AG04450 (cell line): ENCODE measurements around the gene RAPGEF3. TPM values are rescaled to one million over a fixed set of nuclear protein-coding genes. Genes with fewer than 3 reads are reported as not detected.

Experiments used
- CTCF ChIA-PET: fragments of 300-600, 350-600 bp; formaldehyde crosslinking; extraction: SDS; loops from one replicate; lab custom pipeline; 2022; ENCODE audit warnings: antibody characterized with exemption, inconsistent platforms; lab: Charles Lee
- POLR2A ChIA-PET: fragments of 350-600 bp; formaldehyde crosslinking; extraction: SDS; loops from one replicate; lab custom pipeline; 2021; ENCODE audit warnings: antibody characterized with exemption, inconsistent platforms; lab: Yijun Ruan, JAX
- DNase-seq: peaks from one replicate; pipeline ENCODE4 v3.0.0-alpha.2; 2011; ENCODE audit warnings: low read depth, low spot score
- H3K27ac ChIP-seq: one replicate; pipeline ENCODE4 v1.5.1; 2012; ENCODE audit warnings: low read depth, low read length, control low read depth
- H3K27me3 ChIP-seq: one replicate; pipeline ENCODE4 v1.6.0; 2012; ENCODE audit warnings: low read length; ENCODE audit not compliant: control insufficient read depth, insufficient read depth
- H3K4me3 ChIP-seq: 2 replicates; pipeline ENCODE4 v1.5.1; 2011; ENCODE audit warnings: mild to moderate bottlenecking, low read depth, low read length, control low read depth
- H3K9me3 ChIP-seq: 2 replicates; pipeline ENCODE4 v1.5.1; 2012; ENCODE audit warnings: low read length; ENCODE audit not compliant: control insufficient read depth, insufficient read depth
- polyA plus RNA-seq: library from polyadenylated mRNA; depleted of rRNA; stranded (reverse); fragments of >200 nt; gene quantifications from 2 replicates; pipeline ENCODE4 v1.2.3, GENCODE V29; 2011
- TF ChIP-seq, protein P1 (sequence below): IDR thresholded peaks from 2 replicates; pipeline ENCODE4 v1.5.1; 2011; ENCODE audit warnings: low read depth, low read length, control low read depth, inconsistent platforms

Gene RAPGEF3
- polyA plus RNA-seq, 1 experiment = 1.7 TPM

DNA sequence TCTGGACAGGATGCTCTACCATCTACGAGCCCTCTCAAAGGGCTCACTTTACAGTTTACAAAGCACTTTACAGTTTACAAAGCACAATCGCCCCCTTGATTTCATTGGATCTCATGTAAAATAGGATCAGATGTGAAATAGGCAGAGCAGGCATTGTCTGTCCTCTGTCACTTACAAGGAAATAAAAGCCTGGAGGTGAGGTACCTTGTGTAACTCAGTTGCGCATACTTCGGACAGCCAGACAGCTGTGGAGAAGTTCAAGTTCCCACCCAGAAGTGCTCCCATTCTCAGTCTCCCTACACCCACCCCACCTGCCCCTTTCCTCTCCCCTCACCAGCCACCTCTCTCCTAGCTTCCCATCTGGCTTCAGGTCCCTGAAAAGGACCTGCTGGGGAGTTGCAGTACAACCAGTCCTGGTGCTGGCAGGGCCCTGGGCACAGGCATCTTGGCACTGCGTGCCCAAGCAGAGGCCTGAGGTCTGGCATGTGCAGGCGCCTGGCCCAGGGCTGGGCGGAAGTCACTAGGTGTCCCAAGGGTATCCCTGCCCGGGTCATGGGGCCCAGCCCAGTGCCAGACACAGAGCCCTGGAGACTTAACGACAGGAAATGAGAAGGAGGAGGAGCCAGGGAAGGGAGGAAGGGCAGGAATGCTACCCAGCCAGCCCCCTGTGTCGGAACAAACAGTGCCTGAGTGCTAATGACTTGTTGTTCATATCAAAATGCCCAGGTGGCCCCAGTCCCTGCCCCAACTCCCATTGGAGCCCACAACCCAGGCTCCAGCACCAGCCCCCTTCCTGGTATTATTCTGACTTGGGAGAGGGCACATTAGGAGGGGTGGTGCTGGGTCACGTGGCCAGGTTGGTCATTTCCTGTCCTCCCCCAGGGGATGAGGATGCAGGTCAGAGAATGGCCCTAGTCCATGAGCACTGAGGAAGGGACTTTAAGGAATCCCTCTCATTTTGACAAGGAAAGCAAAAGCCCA lies 5.4 kb downstream of the RAPGEF3 start:
- TF ChIP-seq, protein P1, sequence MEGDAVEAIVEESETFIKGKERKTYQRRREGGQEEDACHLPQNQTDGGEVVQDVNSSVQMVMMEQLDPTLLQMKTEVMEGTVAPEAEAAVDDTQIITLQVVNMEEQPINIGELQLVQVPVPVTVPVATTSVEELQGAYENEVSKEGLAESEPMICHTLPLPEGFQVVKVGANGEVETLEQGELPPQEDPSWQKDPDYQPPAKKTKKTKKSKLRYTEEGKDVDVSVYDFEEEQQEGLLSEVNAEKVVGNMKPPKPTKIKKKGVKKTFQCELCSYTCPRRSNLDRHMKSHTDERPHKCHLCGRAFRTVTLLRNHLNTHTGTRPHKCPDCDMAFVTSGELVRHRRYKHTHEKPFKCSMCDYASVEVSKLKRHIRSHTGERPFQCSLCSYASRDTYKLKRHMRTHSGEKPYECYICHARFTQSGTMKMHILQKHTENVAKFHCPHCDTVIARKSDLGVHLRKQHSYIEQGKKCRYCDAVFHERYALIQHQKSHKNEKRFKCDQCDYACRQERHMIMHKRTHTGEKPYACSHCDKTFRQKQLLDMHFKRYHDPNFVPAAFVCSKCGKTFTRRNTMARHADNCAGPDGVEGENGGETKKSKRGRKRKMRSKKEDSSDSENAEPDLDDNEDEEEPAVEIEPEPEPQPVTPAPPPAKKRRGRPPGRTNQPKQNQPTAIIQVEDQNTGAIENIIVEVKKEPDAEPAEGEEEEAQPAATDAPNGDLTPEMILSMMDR = no peak
- POLR2A ChIA-PET = interaction anchor here (1.8 kb wide), 1 partner anchor 15 kb away, joined by 5 read pairs; no protein-coding TSS in a partner anchor
- H3K27ac ChIP-seq = no peak overlapping the region

DNA sequence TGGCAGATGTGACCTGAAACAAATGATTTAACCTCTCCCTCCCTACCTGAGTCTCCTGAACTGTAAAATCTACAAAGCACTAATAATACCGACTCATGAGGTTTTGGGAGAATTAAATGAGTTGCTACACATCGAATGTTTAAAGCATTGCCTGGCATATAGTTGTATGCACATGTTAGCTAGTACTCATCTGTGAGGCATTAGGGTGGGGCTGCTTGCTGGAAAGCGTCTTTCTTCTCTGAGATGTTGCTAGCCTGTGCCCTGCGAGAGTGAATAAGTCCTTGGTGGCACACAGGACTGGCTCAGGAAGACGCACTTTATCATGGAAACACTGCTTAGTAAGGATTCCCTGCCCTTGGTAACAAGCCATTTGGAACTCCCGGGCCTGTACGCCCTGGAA lies 6.1 kb downstream of the RAPGEF3 start:
- Histone ChIP-seq H3K27me3 (no peaks in the 10 kb centered on the region), H3K4me3 (no peak overlapping the region), H3K27ac (no peak overlapping the region), H3K9me3 (no peaks in the 10 kb centered on the region)
- ChIA-PET CTCF (interaction anchor here (13.2 kb wide), 1 partner anchor 10 kb away, joined by 116 read pairs; no protein-coding TSS in a partner anchor), POLR2A (interaction anchor here (0.6 to 1.8 kb wide), 2 partner anchors 16 to 93 kb away, joined by 3 to 5 read pairs; no protein-coding TSS in a partner anchor)
- TF ChIP-seq, protein P1 = no peak
- DNase-seq = no peak

More for the DNA sequence above, 5.4 kb downstream of the RAPGEF3 start:
- Histone ChIP-seq H3K27me3 (no peaks in the 10 kb centered on the region), H3K4me3 (no peak overlapping the region), H3K9me3 (no peaks in the 10 kb centered on the region)
- CTCF ChIA-PET = interaction anchor here (0.5 to 13.2 kb wide), 2 partner anchors 10 to 965 kb away, joined by 4 to 116 read pairs; no protein-coding TSS in a partner anchor
- DNase-seq = no peak

DNA sequence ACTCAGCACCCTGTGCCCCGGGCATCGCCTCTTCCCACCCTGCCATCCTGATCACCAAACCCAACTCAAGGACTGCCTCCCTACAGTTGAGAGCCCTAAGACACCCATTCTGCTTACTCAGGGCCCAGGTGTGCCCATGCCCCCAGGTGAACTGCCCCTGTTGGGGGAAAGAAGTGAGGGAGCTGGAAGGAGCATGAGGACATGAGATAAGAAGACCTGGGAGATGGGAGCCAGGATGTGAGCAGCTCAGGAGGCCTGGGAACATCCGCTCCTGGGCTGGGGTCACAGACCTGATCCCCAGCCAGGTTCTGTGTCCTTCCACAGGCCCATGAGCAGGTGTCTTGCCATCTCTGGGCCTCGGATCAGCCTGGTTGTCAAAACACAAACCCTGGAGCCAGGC lies 6.6 kb downstream of the RAPGEF3 start:
- DNase-seq = no peak
- TF ChIP-seq, protein P1 = no peak
- CTCF ChIA-PET = interaction anchor here (13.2 kb wide), 1 partner anchor 9 kb away, joined by 116 read pairs; no protein-coding TSS in a partner anchor
- Histone ChIP-seq H3K9me3 (no peaks in the 10 kb centered on the region), H3K27me3 (no peaks in the 10 kb centered on the region), H3K27ac (no peak overlapping the region), H3K4me3 (no peak overlapping the region)
- POLR2A ChIA-PET = interaction anchor here (0.6 to 1.8 kb wide), 2 partner anchors 16 to 93 kb away, joined by 3 to 5 read pairs; no protein-coding TSS in a partner anchor

DNA sequence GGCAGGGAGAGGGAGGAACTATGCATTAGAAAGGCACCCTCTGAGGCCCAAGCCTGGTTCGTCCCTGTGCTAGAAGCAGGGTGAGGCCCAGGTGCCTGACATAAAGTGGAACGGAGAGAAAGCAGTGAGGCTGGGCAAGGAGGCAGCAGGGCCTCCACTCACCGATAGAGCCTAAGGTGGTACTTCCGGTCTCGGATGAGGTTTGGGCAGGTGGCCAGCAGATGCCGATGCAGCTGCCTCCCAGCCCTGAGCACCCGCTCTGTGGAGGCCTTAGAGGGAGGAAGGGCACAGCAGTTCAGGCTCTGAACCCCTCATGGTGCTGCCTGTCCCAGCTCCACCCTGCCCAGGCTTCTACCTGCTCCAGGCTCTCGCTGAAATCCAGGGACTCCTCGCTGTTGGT lies 7.1 kb downstream of the RAPGEF3 start:
- ChIA-PET CTCF (interaction anchor here (13.2 kb wide), 1 partner anchor 9 kb away, joined by 116 read pairs; no protein-coding TSS in a partner anchor), POLR2A (interaction anchor here (1.8 kb wide), 1 partner anchor 17 kb away, joined by 5 read pairs; no protein-coding TSS in a partner anchor)
- TF ChIP-seq, protein P1 = no peak
- H3K27me3 ChIP-seq = peaks cover 4% of the 10 kb centered on the region
- no peaks in the 10 kb centered on the region for H3K9me3 ChIP-seq
- H3K4me3 ChIP-seq = no peak overlapping the region
- H3K27ac ChIP-seq = no peak overlapping the region
- DNase-seq = no peak
